GM23248 (cell line): ENCODE results near the gene KIF3B. TPM values are rescaled to one million over a fixed set of nuclear protein-coding genes. Genes with fewer than 3 reads are reported as not detected.

ENCODE experiments used
- DNase-seq: peaks from one replicate; pipeline ENCODE4 v3.0.0-alpha.2; 2015
- H2AFZ ChIP-seq: fragments of 200-600 bp; sonication (generic); 2 replicates; pipeline ENCODE4 v1.6.1; 2016; ENCODE audit warnings: antibody characterized with exemption
- H3F3A ChIP-seq: fragments of 200-600 bp; sonication (generic); 2 replicates; pipeline ENCODE4 v1.6.1; 2016; ENCODE audit warnings: mild to moderate bottlenecking, antibody characterized with exemption, mixed run types; ENCODE audit not compliant: insufficient read depth
- H3K27ac ChIP-seq: fragments of 200-600 bp; sonication (generic); 2 replicates; pipeline ENCODE4 v1.5.1; 2016; ENCODE audit warnings: mild to moderate bottlenecking
- H3K27me3 ChIP-seq: fragments of 200-600 bp; sonication (generic); replicated peaks from 2 replicates; pipeline ENCODE4 v1.6.1; 2016; ENCODE audit warnings: mild to moderate bottlenecking; ENCODE audit not compliant: insufficient read depth
- H3K36me3 ChIP-seq: fragments of 200-600 bp; sonication (generic); 2 replicates; pipeline ENCODE4 v1.6.1; 2016; ENCODE audit warnings: low read depth, mild to moderate bottlenecking
- H3K4me1 ChIP-seq: fragments of 200-600 bp; sonication (generic); 2 replicates; pipeline ENCODE4 v1.6.1; 2016; ENCODE audit warnings: mild to moderate bottlenecking; ENCODE audit not compliant: insufficient read depth
- H3K4me2 ChIP-seq: fragments of 200-600 bp; sonication (generic); one replicate; pipeline ENCODE4 v1.6.1; 2016; ENCODE audit warnings: mild to moderate bottlenecking; ENCODE audit not compliant: unreplicated experiment
- H3K4me3 ChIP-seq: fragments of 200-600 bp; sonication (generic); 2 replicates; pipeline ENCODE4 v1.5.1; 2016; ENCODE audit warnings: mild to moderate bottlenecking
- H3K79me2 ChIP-seq: fragments of 200-600 bp; sonication (generic); 2 replicates; pipeline ENCODE4 v1.6.1; 2016; ENCODE audit warnings: mild to moderate bottlenecking; ENCODE audit not compliant: insufficient read depth
- H3K9ac ChIP-seq: fragments of 200-600 bp; sonication (generic); 2 replicates; pipeline ENCODE4 v1.6.1; 2016; ENCODE audit warnings: mild to moderate bottlenecking
- H3K9me2 ChIP-seq: fragments of 200-600 bp; sonication (generic); 2 replicates; pipeline ENCODE4 v1.6.1; 2016; ENCODE audit warnings: mixed run types, mild to moderate bottlenecking, moderate library complexity; ENCODE audit not compliant: insufficient read depth
- H3K9me3 ChIP-seq: fragments of 200-600 bp; sonication (generic); one replicate; pipeline ENCODE4 v1.6.1; 2017; ENCODE audit warnings: low read depth
- H4K20me1 ChIP-seq: fragments of 200-600 bp; sonication (generic); 2 replicates; pipeline ENCODE4 v1.6.0; 2016; ENCODE audit not compliant: insufficient read depth
- EZH2 ChIP-seq: fragments of 200-600 bp; sonication (generic); IDR thresholded peaks from 2 replicates; pipeline ENCODE4 v1.6.1; 2018; ENCODE audit warnings: antibody characterized with exemption, mild to moderate bottlenecking; ENCODE audit not compliant: insufficient read depth, poor library complexity, severe bottlenecking
- EZH2phosphoT487 ChIP-seq: fragments of 200-600 bp; sonication (generic); IDR thresholded peaks from 2 replicates; pipeline ENCODE4 v1.6.1; 2018; ENCODE audit warnings: antibody characterized with exemption, moderate library complexity, mild to moderate bottlenecking, low read depth; ENCODE audit not compliant: insufficient read depth
- WGBS, 2 experiments: methylation state at CpG; one replicate each; pipeline ENCODE4 v1.1.6; 2015 to 2017; ENCODE audit warnings: low lambda C conversion rate in 2 of 2, low coverage in 1 of 2; ENCODE audit errors: missing lambda C conversion rate in 2 of 2; 5-methylcytosine and 5-hydroxymethylcytosine counted together
- in situ Hi-C: fragments of 300-500 bp; cut with MboI; formaldehyde crosslinking; loops from 2 replicates; pipeline ENCODE4 v1.15.0; 2020
- polyA plus RNA-seq: library from polyadenylated mRNA; unstranded; fragments of >200 nt; fragmentation: Nextera tagmentation; extraction: Ambion mirVana; gene quantifications from 2 replicates; pipeline ENCODE4 v1.2.1, GENCODE V29; 2016
- total RNA-seq: library from RNA; depleted of rRNA; stranded (reverse); fragments of >200 nt; shearing (Covaris generic); gene quantifications from 2 replicates; pipeline ENCODE4 v1.2.3, GENCODE V29; 2014

KIF3B gene
- total and polyA plus RNA-seq, 2 experiments from 2014 or later, result 8.8 to 28.3 TPM

DNA sequence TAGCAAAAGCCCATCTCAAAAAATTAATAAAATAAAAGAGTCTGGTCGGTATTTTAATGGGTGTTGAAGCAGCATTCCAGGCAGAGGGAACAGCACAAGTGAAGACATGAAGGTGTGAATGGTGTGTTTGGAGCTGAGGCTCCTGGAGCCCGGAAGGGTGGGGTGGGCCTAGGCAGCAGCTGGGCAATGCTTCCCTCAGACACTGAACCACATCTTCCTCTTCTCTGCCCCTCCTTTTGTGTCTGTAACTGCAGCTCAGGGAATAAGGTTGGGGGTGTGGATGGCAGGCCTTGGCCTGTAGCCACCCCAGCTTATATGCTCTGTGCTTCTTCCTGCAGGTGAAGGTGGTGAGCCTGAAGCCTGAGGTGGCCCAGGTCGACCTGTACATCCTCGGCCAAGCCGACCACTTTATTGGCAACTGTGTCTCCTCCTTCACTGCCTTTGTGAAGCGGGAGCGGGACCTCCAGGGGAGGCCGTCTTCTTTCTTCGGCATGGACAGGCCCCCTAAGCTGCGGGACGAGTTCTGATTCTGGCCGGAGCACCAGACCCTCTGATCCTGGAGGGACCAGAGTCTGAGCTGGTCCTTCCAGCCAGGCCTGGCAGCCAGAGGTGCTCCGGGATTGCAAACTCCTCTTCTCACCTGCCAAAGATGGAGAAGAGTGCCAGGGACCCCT lies 43.2 kb upstream of the KIF3B start:
- no peak overlapping the region for H3K27ac ChIP-seq
- H3K4me3 ChIP-seq, result no peak overlapping the region
- 92% methylated on average over 13 of the region's 13 CpGs for WGBS, 2 experiments
- TF ChIP-seq EZH2, result no peak
- no peak for TF ChIP-seq EZH2phosphoT487
- peaks cover 11% of the 10 kb centered on the region; the same call in 1 of the 2 replicates for H3K36me3 ChIP-seq
- no peak overlapping the region for H3K9ac ChIP-seq
- DNase-seq, result no peak
- H3K9me2 ChIP-seq, result no peaks in the 10 kb centered on the region
- no peaks in the 10 kb centered on the region for H3K9me3 ChIP-seq
- no peaks in the 10 kb centered on the region for H4K20me1 ChIP-seq
- in situ Hi-C loops, result no loop called here
- H3K79me2 ChIP-seq, result no peaks in the 10 kb centered on the region
- no peak overlapping the region for H3K4me2 ChIP-seq
- H2AFZ ChIP-seq, result no peak overlapping the region
- no peaks in the 10 kb centered on the region for H3F3A ChIP-seq
- H3K27me3 ChIP-seq, result no peaks in the 10 kb centered on the region
- H3K4me1 ChIP-seq, result no peaks in the 10 kb centered on the region

DNA sequence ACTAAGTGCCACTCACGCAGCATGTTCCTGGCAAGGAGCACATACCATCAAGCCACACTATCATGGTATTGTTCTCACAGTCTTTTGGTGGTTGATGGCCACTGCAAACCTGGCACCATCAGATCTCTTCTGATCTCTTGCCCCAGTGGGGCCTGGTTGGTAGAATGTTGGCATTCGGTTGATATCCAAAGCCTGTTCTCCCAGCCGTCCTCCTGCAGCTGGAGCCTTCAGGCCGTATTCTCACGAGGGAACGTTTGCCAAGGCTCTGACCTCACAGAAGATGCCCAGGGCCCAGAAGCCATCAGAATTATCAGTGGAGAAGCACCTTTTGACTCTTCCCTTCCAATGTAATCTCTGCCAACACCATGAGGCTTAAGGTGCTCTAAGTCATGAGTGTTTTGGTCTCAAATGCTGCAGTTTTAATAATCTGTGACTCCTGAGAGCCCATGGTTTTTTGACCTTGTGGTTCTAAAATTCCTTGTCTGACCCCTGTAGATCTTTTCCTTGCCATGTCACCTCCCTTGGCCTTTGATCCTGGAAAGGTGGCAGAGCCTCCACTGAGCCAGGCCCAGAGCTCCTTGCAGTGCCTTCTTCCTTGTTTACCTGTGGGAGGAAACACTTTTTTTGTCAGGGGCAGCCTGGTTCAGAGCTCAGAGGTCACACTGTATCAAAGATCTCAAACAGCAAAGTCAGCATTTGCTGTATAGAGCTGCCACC lies 42.0 kb upstream of the KIF3B start:
- no peaks in the 10 kb centered on the region for H3K4me1 ChIP-seq
- H3K27me3 ChIP-seq, result no peaks in the 10 kb centered on the region
- no peak overlapping the region for H3K27ac ChIP-seq
- no peak overlapping the region for H3K4me2 ChIP-seq
- TF ChIP-seq EZH2phosphoT487, result no peak
- 82 to 88% methylated on average over 6 of the region's 6 CpGs for WGBS, 2 experiments
- H3K9ac ChIP-seq, result no peak overlapping the region
- H3F3A ChIP-seq, result no peaks in the 10 kb centered on the region
- H3K36me3 ChIP-seq, result peaks cover 7% of the 10 kb centered on the region; the same call in 1 of the 2 replicates
- no peaks in the 10 kb centered on the region for H4K20me1 ChIP-seq
- H2AFZ ChIP-seq, result no peak overlapping the region
- no peak for DNase-seq
- H3K4me3 ChIP-seq, result no peak overlapping the region
- H3K9me3 ChIP-seq, result no peaks in the 10 kb centered on the region
- H3K9me2 ChIP-seq, result no peaks in the 10 kb centered on the region
- in situ Hi-C loops, result no loop called here
- no peaks in the 10 kb centered on the region for H3K79me2 ChIP-seq

DNA sequence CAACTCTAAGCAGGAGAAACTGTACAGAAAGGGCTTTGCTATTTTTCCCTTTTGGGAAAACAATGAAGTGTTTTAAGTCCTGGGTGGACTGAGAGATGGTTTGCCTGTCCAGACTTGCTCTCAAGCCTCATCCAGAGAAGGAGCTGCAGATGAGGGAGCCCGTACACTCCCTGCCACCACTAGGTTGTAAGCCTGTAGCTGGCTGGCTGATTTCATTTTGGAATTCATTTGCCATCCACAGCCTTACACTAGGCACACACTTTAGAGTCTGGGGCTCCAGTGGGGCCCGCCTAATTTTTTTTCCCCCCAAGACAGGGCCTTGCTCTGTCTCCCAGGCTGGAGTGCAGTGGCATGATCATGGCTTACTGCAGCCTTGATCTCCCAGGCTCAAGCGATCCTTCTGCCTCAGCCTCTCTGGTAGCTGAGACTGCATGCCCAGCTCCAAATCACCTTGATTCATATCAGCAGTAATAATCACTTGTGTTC lies 41.4 kb upstream of the KIF3B start:
- Histone ChIP-seq H3K4me2 (no peak overlapping the region), H3K4me3 (no peak overlapping the region), H3K36me3 (peaks cover 7% of the 10 kb centered on the region; the same call in 1 of the 2 replicates), H2AFZ (no peak overlapping the region), H3F3A (no peaks in the 10 kb centered on the region), H4K20me1 (no peaks in the 10 kb centered on the region), H3K9ac (no peak overlapping the region), H3K27ac (no peak overlapping the region), H3K9me2 (no peaks in the 10 kb centered on the region), H3K27me3 (no peaks in the 10 kb centered on the region), H3K4me1 (no peaks in the 10 kb centered on the region), H3K79me2 (no peaks in the 10 kb centered on the region), H3K9me3 (no peaks in the 10 kb centered on the region)
- no peak for TF ChIP-seq EZH2
- in situ Hi-C loops, result no loop called here
- 89 to 91% methylated on average over 3 of the region's 3 CpGs for WGBS, 2 experiments
- no peak for DNase-seq

DNA sequence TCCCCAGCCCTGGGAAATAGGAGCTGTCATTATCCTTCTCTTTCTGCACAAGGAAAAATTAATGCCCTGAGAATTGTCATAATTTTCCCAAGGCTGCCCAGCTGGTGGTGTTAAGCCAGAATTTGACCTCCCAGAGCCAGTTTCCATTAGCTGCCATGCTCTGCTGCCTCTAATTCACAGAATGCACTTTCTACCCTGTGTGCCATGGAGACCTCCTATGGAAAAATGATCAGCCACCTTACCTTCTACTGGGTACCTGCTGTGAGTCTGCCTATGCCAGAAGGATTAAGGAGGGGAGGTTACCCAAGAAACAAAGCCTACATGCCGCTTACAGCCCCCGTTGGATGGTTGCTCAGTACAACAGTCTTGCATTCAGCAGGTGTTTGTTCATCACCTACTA lies 40.6 kb upstream of the KIF3B start:
- Histone ChIP-seq H4K20me1 (no peaks in the 10 kb centered on the region), H3K9ac (no peak overlapping the region), H3K9me2 (no peaks in the 10 kb centered on the region), H3K27me3 (no peaks in the 10 kb centered on the region), H3K27ac (no peak overlapping the region), H3K9me3 (no peaks in the 10 kb centered on the region), H3K4me2 (no peak overlapping the region), H2AFZ (no peak overlapping the region), H3F3A (no peaks in the 10 kb centered on the region), H3K4me3 (no peak overlapping the region), H3K4me1 (no peaks in the 10 kb centered on the region), H3K79me2 (no peaks in the 10 kb centered on the region), H3K36me3 (peaks cover 6% of the 10 kb centered on the region; the same call in 1 of the 2 replicates)
- no peak for DNase-seq
- WGBS, 2 experiments, result 96% methylated on average over 2 of the region's 2 CpGs
- TF ChIP-seq EZH2 (no peak), EZH2phosphoT487 (no peak)
- in situ Hi-C loops, result no loop called here
